ENCODE data around the gene AMD1. TPM values are rescaled to one million over a fixed set of nuclear protein-coding genes. Genes with fewer than 3 reads are reported as not detected.

Gene AMD1
- total and polyA plus RNA-seq, 7 experiments from 2014 or later = 54.9 to 105 (median 66.8) TPM

- ATAC-seq = no peak
- Histone ChIP-seq H3K27ac (ENCODE audit: low read depth, low read length) (no peak overlapping the region), H3K4me3 (ENCODE audit: low read length) (no peak overlapping the region), H3K4me1 (ENCODE audit: control insufficient read depth in 2 of 2, insufficient read depth in 2 of 2, low read length in 2 of 2) (no peaks in the 10 kb centered on the region), H3K9me3 (ENCODE audit: control insufficient read depth in 2 of 3, low read length in 3 of 3) (no peaks in the 10 kb centered on the region), H3K36me3 (ENCODE audit: control insufficient read depth in 2 of 3, insufficient read depth in 3 of 3, low read length in 3 of 3) (no peaks in the 10 kb centered on the region), H3K27me3 (ENCODE audit: control insufficient read depth in 2 of 2, insufficient read depth in 2 of 2, low read length in 2 of 2) (no peaks in the 10 kb centered on the region)
- ChIA-PET CTCF (interaction anchor here (1.3 kb wide), 1 partner anchor 12 kb away, joined by 3 read pairs; no protein-coding TSS in a partner anchor), POLR2A (interaction anchor here (0.6 kb wide), 1 partner anchor 78 kb away, joined by 3 read pairs; no protein-coding TSS in a partner anchor)
- peaks cover 0 to 4% (median 0%) of the 10 kb centered on the region in 5 donors for H3K36me3 Mint-ChIP-seq
- intact Hi-C loops (cut with micrococcal nuclease) = no loop called here
- H3K4me3 Mint-ChIP-seq = no peak overlapping the region
- H3K9me3 Mint-ChIP-seq = no peaks in the 10 kb centered on the region
- H3K4me1 Mint-ChIP-seq = peaks cover 0 to 4% (median 0%) of the 10 kb centered on the region in 7 donors
- H3K27me3 Mint-ChIP-seq = no peaks in the 10 kb centered on the region
- no peak for DNase-seq
- H3K27ac Mint-ChIP-seq = no peak overlapping the region
These were observed 33.3 kb upstream of the AMD1 start for GRCh38 chr6:110841266-110841665.

GRCh38 chr6:110849781-110850180 lies 24.8 kb upstream of the AMD1 start:
- H3K4me1 Mint-ChIP-seq = no peaks in the 10 kb centered on the region
- H3K27ac Mint-ChIP-seq = peak overlapping the region in 1 of 9 donors; percentile 41
- H3K27me3 Mint-ChIP-seq = peaks cover 0 to 14% (median 0%) of the 10 kb centered on the region in 5 donors
- H3K4me3 Mint-ChIP-seq = no peak overlapping the region
- H3K27me3 ChIP-seq (ENCODE audit: control insufficient read depth in 2 of 2, insufficient read depth in 2 of 2, low read length in 2 of 2) = no peaks in the 10 kb centered on the region
- no peaks in the 10 kb centered on the region for H3K9me3 Mint-ChIP-seq
- H3K36me3 ChIP-seq (ENCODE audit: control insufficient read depth in 2 of 3, insufficient read depth in 3 of 3, low read length in 3 of 3) = no peaks in the 10 kb centered on the region
- CTCF ChIA-PET = interaction anchor here (0.7 kb wide), 1 partner anchor 23 kb away, joined by 4 read pairs; no protein-coding TSS in a partner anchor
- intact Hi-C loops (cut with micrococcal nuclease) = no loop called here
- H3K4me3 ChIP-seq (ENCODE audit: low read length) = no peak overlapping the region
- no peaks in the 10 kb centered on the region for H3K9me3 ChIP-seq (ENCODE audit: control insufficient read depth in 2 of 3, low read length in 3 of 3)
- POLR2A ChIA-PET = no interaction called here
- H3K36me3 Mint-ChIP-seq = peaks cover 0 to 1% (median 0%) of the 10 kb centered on the region in 5 donors
- H3K27ac ChIP-seq (ENCODE audit: low read depth, low read length) = no peak overlapping the region
- H3K4me1 ChIP-seq (ENCODE audit: control insufficient read depth in 2 of 2, insufficient read depth in 2 of 2, low read length in 2 of 2) = no peaks in the 10 kb centered on the region
- ATAC-seq = no peak
- no peak for DNase-seq

GRCh38 chr6:110852773-110853172 lies 21.8 kb upstream of the AMD1 start:
- Mint-ChIP-seq H3K36me3 (no peaks in the 10 kb centered on the region), H3K4me1 (no peaks in the 10 kb centered on the region), H3K9me3 (no peaks in the 10 kb centered on the region), H3K27ac (no peak overlapping the region), H3K4me3 (no peak overlapping the region), H3K27me3 (peaks cover 0 to 14% (median 0%) of the 10 kb centered on the region in 5 donors)
- Histone ChIP-seq H3K27ac (ENCODE audit: low read depth, low read length) (no peak overlapping the region), H3K4me3 (ENCODE audit: low read length) (no peak overlapping the region), H3K27me3 (ENCODE audit: control insufficient read depth in 2 of 2, insufficient read depth in 2 of 2, low read length in 2 of 2) (no peaks in the 10 kb centered on the region), H3K9me3 (ENCODE audit: control insufficient read depth in 2 of 3, low read length in 3 of 3) (no peaks in the 10 kb centered on the region), H3K4me1 (ENCODE audit: control insufficient read depth in 2 of 2, insufficient read depth in 2 of 2, low read length in 2 of 2) (no peaks in the 10 kb centered on the region), H3K36me3 (ENCODE audit: control insufficient read depth in 2 of 3, insufficient read depth in 3 of 3, low read length in 3 of 3) (no peaks in the 10 kb centered on the region)
- ChIA-PET POLR2A (no interaction called here), CTCF (no interaction called here)
- ATAC-seq (no peak), DNase-seq (no peak)
- intact Hi-C loops (cut with micrococcal nuclease) = no loop called here

- ChIA-PET POLR2A (interaction anchor here (0.7 kb wide), 1 partner anchor 21 kb away, joined by 3 read pairs; the partner anchor contains the start of gene AMD1), CTCF (interaction anchor here (0.6 to 1.1 kb wide), 2 partner anchors 13 to 24 kb away, joined by 3 read pairs; no protein-coding TSS in a partner anchor)
- no peak for ATAC-seq
- Histone ChIP-seq H3K27ac (ENCODE audit: low read depth, low read length) (no peak overlapping the region), H3K36me3 (ENCODE audit: control insufficient read depth in 2 of 3, insufficient read depth in 3 of 3, low read length in 3 of 3) (no peaks in the 10 kb centered on the region), H3K9me3 (ENCODE audit: control insufficient read depth in 2 of 3, low read length in 3 of 3) (no peaks in the 10 kb centered on the region), H3K4me1 (ENCODE audit: control insufficient read depth in 2 of 2, insufficient read depth in 2 of 2, low read length in 2 of 2) (no peaks in the 10 kb centered on the region), H3K4me3 (ENCODE audit: low read length) (no peak overlapping the region), H3K27me3 (ENCODE audit: control insufficient read depth in 2 of 2, insufficient read depth in 2 of 2, low read length in 2 of 2) (no peaks in the 10 kb centered on the region)
- H3K27ac Mint-ChIP-seq = no peak overlapping the region
- no peak overlapping the region for H3K4me3 Mint-ChIP-seq
- H3K36me3 Mint-ChIP-seq = no peaks in the 10 kb centered on the region
- intact Hi-C loops (cut with micrococcal nuclease) = no loop called here
- H3K27me3 Mint-ChIP-seq = peaks cover 0 to 7% (median 0%) of the 10 kb centered on the region in 5 donors
- H3K9me3 Mint-ChIP-seq = no peaks in the 10 kb centered on the region
- H3K4me1 Mint-ChIP-seq = peaks cover 0 to 2% (median under 1%) of the 10 kb centered on the region in 7 donors
- no peak for DNase-seq
These were observed 20.7 kb upstream of the AMD1 start for GRCh38 chr6:110853754-110854477.

GRCh38 chr6:110856296-110856695 lies 18.3 kb upstream of the AMD1 start:
- H3K27me3 Mint-ChIP-seq = peaks cover 0 to 2% (median 0%) of the 10 kb centered on the region in 5 donors
- H3K4me3 ChIP-seq (ENCODE audit: low read length) = no peak overlapping the region
- H3K4me1 Mint-ChIP-seq = peaks cover 4 to 12% (median 9%) of the 10 kb centered on the region in 7 donors
- no peaks in the 10 kb centered on the region for H3K4me1 ChIP-seq (ENCODE audit: control insufficient read depth in 2 of 2, insufficient read depth in 2 of 2, low read length in 2 of 2)
- no peaks in the 10 kb centered on the region for H3K9me3 Mint-ChIP-seq
- POLR2A ChIA-PET = interaction anchor here (1.0 kb wide), 1 partner anchor 18 kb away, joined by 3 read pairs; the partner anchor contains the start of gene AMD1
- H3K4me3 Mint-ChIP-seq = no peak overlapping the region
- H3K9me3 ChIP-seq (ENCODE audit: control insufficient read depth in 2 of 3, low read length in 3 of 3) = no peaks in the 10 kb centered on the region
- no peak overlapping the region for H3K27ac ChIP-seq (ENCODE audit: low read depth, low read length)
- peaks cover 0 to 1% (median 0%) of the 10 kb centered on the region in 5 donors for H3K36me3 Mint-ChIP-seq
- intact Hi-C loops (cut with micrococcal nuclease) = no loop called here
- no peaks in the 10 kb centered on the region for H3K27me3 ChIP-seq (ENCODE audit: control insufficient read depth in 2 of 2, insufficient read depth in 2 of 2, low read length in 2 of 2)
- ATAC-seq (no peak), DNase-seq (no peak)
- no peak overlapping the region for H3K27ac Mint-ChIP-seq
- H3K36me3 ChIP-seq (ENCODE audit: control insufficient read depth in 2 of 3, insufficient read depth in 3 of 3, low read length in 3 of 3) = no peaks in the 10 kb centered on the region
- CTCF ChIA-PET = no interaction called here

GRCh38 chr6:110858016-110858415 lies 16.6 kb upstream of the AMD1 start:
- Mint-ChIP-seq H3K9me3 (no peaks in the 10 kb centered on the region), H3K4me1 (peaks cover 4 to 12% (median 9%) of the 10 kb centered on the region in 7 donors), H3K4me3 (no peak overlapping the region), H3K27ac (no peak overlapping the region), H3K36me3 (peaks cover 0 to 1% (median 0%) of the 10 kb centered on the region in 5 donors), H3K27me3 (peaks cover 0 to 2% (median 0%) of the 10 kb centered on the region in 5 donors)
- Histone ChIP-seq H3K27me3 (ENCODE audit: control insufficient read depth in 2 of 2, insufficient read depth in 2 of 2, low read length in 2 of 2) (no peaks in the 10 kb centered on the region), H3K27ac (ENCODE audit: low read depth, low read length) (no peak overlapping the region), H3K4me3 (ENCODE audit: low read length) (no peak overlapping the region), H3K36me3 (ENCODE audit: control insufficient read depth in 2 of 3, insufficient read depth in 3 of 3, low read length in 3 of 3) (no peaks in the 10 kb centered on the region), H3K9me3 (ENCODE audit: control insufficient read depth in 2 of 3, low read length in 3 of 3) (no peaks in the 10 kb centered on the region), H3K4me1 (ENCODE audit: control insufficient read depth in 2 of 2, insufficient read depth in 2 of 2, low read length in 2 of 2) (no peaks in the 10 kb centered on the region)
- ChIA-PET CTCF (interaction anchor here (0.6 kb wide), 3 partner anchors 24 to 1785 kb away, joined by 3 to 7 read pairs (median 3); no protein-coding TSS in a partner anchor), POLR2A (interaction anchor here (1.7 kb wide), 1 partner anchor 16 kb away, joined by 9 read pairs; the partner anchor contains the start of gene AMD1)
- DNase-seq = no peak
- no peak for ATAC-seq
- intact Hi-C loops (cut with micrococcal nuclease) = no loop called here
